Upper lobe of right lung (tissue), 1 donor: ENCODE measurements around the gene ZSCAN31. TPM values are rescaled to one million over a fixed set of nuclear protein-coding genes. Genes with fewer than 3 reads are reported as not detected.

Experiments
- ATAC-seq: fragments of 200-7000 bp; cut with Tn5 transposase; one replicate; pipeline ENCODE4 v1.9.1; 2020; ENCODE audit warnings: mild to moderate bottlenecking, moderate library complexity
- DNase-seq: peaks from one replicate; pipeline ENCODE4 v3.0.0-alpha.2; 2020
- H3K27ac ChIP-seq: fragments of 200-600 bp; one replicate; pipeline ENCODE4 v1.8.0; 2022
- H3K27me3 ChIP-seq: fragments of 200-600 bp; one replicate; pipeline ENCODE4 v1.8.0; 2022; ENCODE audit warnings: mild to moderate bottlenecking
- H3K36me3 ChIP-seq: fragments of 200-600 bp; one replicate; pipeline ENCODE4 v1.8.0; 2022
- H3K4me1 ChIP-seq: fragments of 200-600 bp; one replicate; pipeline ENCODE4 v1.8.0; 2022
- H3K4me3 ChIP-seq: fragments of 200-600 bp; one replicate; pipeline ENCODE4 v1.8.0; 2022; ENCODE audit warnings: mild to moderate bottlenecking
- H3K9me3 ChIP-seq: fragments of 200-600 bp; one replicate; pipeline ENCODE4 v1.8.0; 2022
- intact Hi-C: fragments of 100-400 bp; cut with DNase I; formaldehyde crosslinking; loops from one replicate; pipeline ENCODE4 v1.11.0; 2022
- total RNA-seq: library from RNA; stranded (reverse); fragmentation: NEBNext Ultra II Directional; extraction: Animal tissue kit (Norgen Biotek cat#: 25700); gene quantifications from one replicate; pipeline ENCODE4 v1.2.1, GENCODE V29; 2021
- TF ChIP-seq, protein P1 (sequence below): fragments of 200-600 bp; IDR thresholded peaks from one replicate; pipeline ENCODE4 v1.8.0; 2022; ENCODE audit warnings: antibody characterized with exemption
- donor health status: DM: no; HTN: yes; CAD: no; lungs with severe emphysema.

ZSCAN31 gene
- total RNA-seq, 1 donor from 2014 or later: 28.5 TPM

GRCh38 chr6:28343898-28344677 is 8.1 kb upstream of the ZSCAN31 start:
- DNase-seq (no peak), ATAC-seq (no peak)
- H3K4me3 ChIP-seq: no peak overlapping the region
- TF ChIP-seq, protein P1, sequence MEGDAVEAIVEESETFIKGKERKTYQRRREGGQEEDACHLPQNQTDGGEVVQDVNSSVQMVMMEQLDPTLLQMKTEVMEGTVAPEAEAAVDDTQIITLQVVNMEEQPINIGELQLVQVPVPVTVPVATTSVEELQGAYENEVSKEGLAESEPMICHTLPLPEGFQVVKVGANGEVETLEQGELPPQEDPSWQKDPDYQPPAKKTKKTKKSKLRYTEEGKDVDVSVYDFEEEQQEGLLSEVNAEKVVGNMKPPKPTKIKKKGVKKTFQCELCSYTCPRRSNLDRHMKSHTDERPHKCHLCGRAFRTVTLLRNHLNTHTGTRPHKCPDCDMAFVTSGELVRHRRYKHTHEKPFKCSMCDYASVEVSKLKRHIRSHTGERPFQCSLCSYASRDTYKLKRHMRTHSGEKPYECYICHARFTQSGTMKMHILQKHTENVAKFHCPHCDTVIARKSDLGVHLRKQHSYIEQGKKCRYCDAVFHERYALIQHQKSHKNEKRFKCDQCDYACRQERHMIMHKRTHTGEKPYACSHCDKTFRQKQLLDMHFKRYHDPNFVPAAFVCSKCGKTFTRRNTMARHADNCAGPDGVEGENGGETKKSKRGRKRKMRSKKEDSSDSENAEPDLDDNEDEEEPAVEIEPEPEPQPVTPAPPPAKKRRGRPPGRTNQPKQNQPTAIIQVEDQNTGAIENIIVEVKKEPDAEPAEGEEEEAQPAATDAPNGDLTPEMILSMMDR: no peak
- H3K9me3 ChIP-seq: no peaks in the 10 kb centered on the region
- no peak overlapping the region for H3K27ac ChIP-seq
- H3K4me1 ChIP-seq: no peaks in the 10 kb centered on the region
- no peaks in the 10 kb centered on the region for H3K27me3 ChIP-seq
- intact Hi-C loops: no loop called here
- H3K36me3 ChIP-seq: no peaks in the 10 kb centered on the region

DNA sequence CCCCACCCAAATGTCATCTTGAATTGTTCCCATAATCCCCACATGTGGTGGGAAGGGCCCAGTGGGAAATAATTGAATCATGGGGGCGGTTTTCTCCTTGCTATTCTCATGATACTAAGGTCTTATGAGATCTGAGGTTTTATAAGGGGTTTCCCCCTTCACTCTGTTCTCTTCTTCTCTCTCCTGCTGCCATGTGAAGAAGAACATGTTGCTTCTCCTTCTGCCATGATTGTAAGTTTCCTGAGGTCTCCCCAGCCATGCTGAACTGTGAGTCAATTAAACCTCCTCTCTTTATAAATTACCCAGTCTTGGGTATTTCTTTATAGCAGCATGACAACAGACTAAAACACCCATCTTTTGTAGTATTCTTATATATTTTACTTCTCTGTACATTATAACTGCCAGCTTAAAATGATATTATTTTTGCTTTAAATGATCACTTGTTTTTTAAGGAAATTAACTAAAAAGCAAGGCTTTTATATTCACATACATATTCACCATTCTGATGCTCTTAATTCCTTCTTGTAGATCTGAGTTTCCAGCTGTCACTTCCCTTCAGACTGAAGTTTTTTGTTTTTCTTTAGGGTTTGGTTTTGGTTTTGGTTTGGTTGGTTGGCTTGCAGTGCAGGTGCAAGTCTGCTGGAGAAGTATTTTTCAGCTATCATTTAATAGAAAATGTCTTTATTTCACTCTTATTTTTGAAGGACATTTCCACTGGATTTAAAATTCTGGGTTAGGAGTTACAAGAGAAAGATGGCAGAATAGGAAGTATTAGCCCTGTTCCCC is 4.6 kb upstream of the ZSCAN31 start:
- TF ChIP-seq, protein P1: no peak
- no peak for ATAC-seq
- intact Hi-C loops: no loop called here
- no peak overlapping the region for H3K4me3 ChIP-seq
- H3K36me3 ChIP-seq: no peaks in the 10 kb centered on the region
- H3K27me3 ChIP-seq: no peaks in the 10 kb centered on the region
- H3K27ac ChIP-seq: no peak overlapping the region
- no peaks in the 10 kb centered on the region for H3K9me3 ChIP-seq
- H3K4me1 ChIP-seq: peaks cover 4% of the 10 kb centered on the region
- no peak for DNase-seq

- Histone ChIP-seq H3K27me3 (no peaks in the 10 kb centered on the region), H3K9me3 (no peaks in the 10 kb centered on the region), H3K4me1 (peaks cover 12% of the 10 kb centered on the region), H3K4me3 (peak overlapping the region; percentile 78), H3K27ac (peak overlapping the region; percentile 95), H3K36me3 (no peaks in the 10 kb centered on the region)
- intact Hi-C loops: no loop called here
- no peak for ATAC-seq
- TF ChIP-seq, protein P1: no peak
- no peak for DNase-seq
Measured at GRCh38 chr6:28337121-28337520, 1.2 kb upstream of the ZSCAN31 start.

DNA sequence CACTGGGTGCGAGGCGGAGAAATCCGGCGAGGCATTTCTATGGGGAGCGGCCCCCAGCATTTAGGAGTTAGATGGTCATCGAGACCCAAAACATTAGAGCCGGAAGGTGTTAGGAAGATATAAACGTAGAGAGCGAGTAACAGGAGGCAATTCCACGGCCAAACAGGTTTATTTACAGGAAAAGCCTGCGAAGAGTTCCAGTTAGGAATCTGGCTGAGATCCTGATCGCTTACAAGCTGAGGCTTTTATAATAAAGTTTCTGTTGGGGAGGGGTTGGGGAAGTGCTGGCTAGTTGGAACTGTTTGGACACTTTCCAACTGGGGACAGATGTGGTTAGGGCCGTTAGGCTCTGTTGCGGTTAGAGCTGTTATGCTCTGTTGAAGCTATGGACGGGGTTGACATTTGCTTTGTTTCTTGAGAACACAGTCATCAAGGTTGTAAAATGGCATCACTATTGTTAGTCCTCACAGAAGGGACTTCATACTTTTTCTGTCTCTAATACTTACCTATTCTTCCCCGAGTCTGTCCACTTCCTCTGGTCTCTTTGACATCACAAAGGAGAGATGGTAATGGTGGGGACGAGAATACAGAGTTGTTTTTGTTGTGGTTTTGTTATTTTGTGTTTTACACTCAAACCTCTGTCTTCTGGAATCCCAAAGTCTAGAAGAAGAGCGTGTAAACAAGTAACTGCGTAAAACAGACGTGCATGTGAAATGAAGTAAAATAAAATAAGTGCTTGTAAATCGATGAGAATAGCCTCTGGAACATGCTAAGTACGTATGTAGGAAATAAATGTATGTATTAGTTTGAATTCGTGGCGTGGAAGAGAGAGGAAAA is 554 bp upstream of the ZSCAN31 start:
- DNase-seq (no peak), ATAC-seq (peak; percentile 39)
- Histone ChIP-seq H3K27ac (peak overlapping the region; percentile 95), H3K4me1 (peaks cover 12% of the 10 kb centered on the region), H3K36me3 (no peaks in the 10 kb centered on the region), H3K4me3 (peak overlapping the region; percentile 78), H3K27me3 (no peaks in the 10 kb centered on the region), H3K9me3 (no peaks in the 10 kb centered on the region)
- TF ChIP-seq, protein P1: no peak
- intact Hi-C loops: no loop called here

- no peaks in the 10 kb centered on the region for H3K27me3 ChIP-seq
Measured at GRCh38 chr6:28335040-28335563, 846 bp downstream of the ZSCAN31 start.

More at GRCh38 chr6:28335040-28335563, 846 bp downstream of the ZSCAN31 start:
- DNase-seq (no peak), ATAC-seq (no peak)
- TF ChIP-seq, protein P1: no peak
- H3K4me3 ChIP-seq: peak overlapping the region; percentile 78
- peak overlapping the region; percentile 95 for H3K27ac ChIP-seq
- peaks cover 12% of the 10 kb centered on the region for H3K4me1 ChIP-seq
- H3K36me3 ChIP-seq: no peaks in the 10 kb centered on the region
- H3K9me3 ChIP-seq: no peaks in the 10 kb centered on the region
- intact Hi-C loops: no loop called here
